Femur (tissue), 1 donor: Measurements from ENCODE around the gene CLIC5.

ENCODE experiments used
- DNase-seq: peaks from one replicate; pipeline ENCODE4 v3.0.0-alpha.2; 2017

CLIC5 gene

GRCh38 chr6:45881705-45882467, 133.8 kb downstream of the CLIC5 start:
- peak; percentile 60 for DNase-seq

DNA sequence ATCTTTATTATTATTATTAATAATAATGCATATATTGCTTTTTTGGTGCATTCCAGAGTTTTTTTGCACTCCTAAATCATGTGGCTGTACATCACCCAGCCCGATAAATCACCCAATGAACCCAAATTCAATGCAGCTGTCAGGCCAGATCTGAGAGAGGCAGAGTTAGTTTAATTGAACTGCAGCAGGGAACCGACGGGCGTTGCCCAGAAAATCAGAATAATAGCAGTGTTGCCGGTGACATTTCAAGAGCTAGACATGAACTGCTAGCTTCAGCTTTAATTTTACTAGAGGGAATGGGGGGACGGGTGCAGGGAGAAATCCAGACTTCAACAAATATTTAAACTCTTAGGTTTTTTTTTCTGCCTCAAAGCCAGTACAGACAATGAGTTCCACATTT, 135.0 kb downstream of the CLIC5 start:
- no peak for DNase-seq

GRCh38 chr6:45880159-45880558, 135.5 kb downstream of the CLIC5 start:
- no peak for DNase-seq

- DNase-seq: no peak
Observed at GRCh38 chr6:45877970-45878590, 137.6 kb downstream of the CLIC5 start.

- DNase-seq: no peak
Observed at GRCh38 chr6:45872827-45873365, 142.8 kb downstream of the CLIC5 start.

GRCh38 chr6:45870531-45870930, 145.1 kb downstream of the CLIC5 start:
- DNase-seq: no peak

DNA sequence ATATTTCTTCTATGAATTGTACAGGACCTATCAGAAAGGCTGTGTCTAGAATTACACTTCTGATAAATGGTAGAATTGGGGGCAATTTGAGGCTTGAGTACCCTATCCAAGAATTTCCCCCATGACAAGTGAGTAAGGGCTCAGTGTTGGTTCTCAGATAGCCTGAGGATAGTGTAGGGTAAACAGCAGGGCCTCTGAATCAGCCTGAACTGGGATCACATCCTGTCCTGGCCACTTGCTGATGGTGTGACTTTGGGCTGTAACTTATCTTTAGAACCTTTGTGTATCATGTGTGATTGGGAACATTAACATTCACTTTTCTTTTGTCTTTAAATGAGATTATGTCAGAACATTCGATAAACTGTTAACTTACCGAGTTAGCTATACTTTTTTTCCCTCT, 151.0 kb downstream of the CLIC5 start:
- no peak for DNase-seq

- DNase-seq: no peak
Observed at GRCh38 chr6:45858691-45859090, 157.0 kb downstream of the CLIC5 start.

- DNase-seq: no peak
Observed at GRCh38 chr6:45857827-45858226, 157.8 kb downstream of the CLIC5 start.

- DNase-seq: no peak
Observed at GRCh38 chr6:45855642-45856394, 159.8 kb downstream of the CLIC5 start.

DNA sequence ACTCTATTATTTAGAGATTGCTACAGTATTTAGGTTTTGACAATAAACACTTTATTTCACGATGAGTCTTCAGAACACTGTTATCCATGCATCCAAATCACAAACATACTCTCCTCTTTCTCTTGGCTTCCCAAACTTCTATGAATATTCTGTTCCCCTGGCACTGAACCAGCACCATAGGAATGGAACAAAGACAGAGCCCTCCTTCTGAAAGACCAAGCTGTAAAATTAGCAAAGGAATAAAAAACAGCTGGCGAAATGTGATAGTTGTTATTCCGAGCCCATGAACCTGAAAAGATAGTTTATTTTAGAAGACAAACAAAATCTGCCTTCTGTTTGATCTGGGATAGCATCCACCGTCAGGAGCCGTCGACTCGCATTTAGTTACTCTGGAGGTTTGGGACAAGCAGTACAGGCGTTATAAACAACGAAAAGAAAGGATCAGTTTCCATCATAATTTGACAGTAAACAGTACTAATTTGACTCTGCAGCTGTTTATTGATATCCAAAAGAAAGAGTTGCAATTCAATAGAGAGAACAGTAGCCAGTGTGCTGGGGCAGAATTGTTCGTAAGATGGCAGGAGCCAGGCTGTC, 161.4 kb downstream of the CLIC5 start:
- DNase-seq: no peak

- no peak for DNase-seq
Observed at GRCh38 chr6:45851034-45851400, 164.6 kb downstream of the CLIC5 start.

GRCh38 chr6:45850378-45851033, 165.2 kb downstream of the CLIC5 start:
- DNase-seq: no peak

DNA sequence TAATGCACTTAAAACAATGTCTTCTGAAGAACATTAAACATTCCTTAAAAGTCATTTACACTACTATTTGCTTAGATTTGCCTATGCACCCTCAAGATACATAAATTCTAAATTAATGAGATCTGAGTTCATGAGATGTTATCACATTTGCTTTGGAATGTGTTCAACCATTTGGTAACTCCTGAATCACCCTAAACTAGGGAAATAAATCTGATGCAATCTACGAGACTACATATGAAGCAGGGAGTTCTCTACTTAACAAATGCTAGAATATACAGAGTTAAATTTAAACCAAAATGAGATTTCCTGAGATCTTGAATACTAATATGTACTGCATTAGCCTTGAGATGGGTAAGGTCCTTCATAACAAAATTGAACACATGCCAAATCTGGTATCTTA, 170.1 kb downstream of the CLIC5 start:
- no peak for DNase-seq

DNA sequence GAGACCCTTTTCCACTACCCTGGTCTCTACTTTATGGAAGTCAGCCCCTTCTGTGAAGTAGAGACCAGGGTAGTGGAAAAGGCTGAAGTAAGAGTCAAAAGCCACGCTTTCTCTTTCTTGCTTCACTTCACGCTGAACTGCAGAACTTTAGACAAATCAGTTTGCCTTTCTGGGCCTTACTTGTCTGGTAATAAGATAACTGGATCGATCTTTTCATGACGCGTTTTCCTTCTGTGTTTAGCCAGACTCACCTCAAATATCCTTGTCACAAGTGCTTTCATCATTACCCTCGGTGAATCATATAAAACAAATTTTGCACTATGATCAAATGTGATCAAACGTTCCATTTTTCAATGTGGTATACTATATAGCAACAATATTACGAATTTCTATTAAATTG, 170.7 kb downstream of the CLIC5 start:
- no peak for DNase-seq

DNA sequence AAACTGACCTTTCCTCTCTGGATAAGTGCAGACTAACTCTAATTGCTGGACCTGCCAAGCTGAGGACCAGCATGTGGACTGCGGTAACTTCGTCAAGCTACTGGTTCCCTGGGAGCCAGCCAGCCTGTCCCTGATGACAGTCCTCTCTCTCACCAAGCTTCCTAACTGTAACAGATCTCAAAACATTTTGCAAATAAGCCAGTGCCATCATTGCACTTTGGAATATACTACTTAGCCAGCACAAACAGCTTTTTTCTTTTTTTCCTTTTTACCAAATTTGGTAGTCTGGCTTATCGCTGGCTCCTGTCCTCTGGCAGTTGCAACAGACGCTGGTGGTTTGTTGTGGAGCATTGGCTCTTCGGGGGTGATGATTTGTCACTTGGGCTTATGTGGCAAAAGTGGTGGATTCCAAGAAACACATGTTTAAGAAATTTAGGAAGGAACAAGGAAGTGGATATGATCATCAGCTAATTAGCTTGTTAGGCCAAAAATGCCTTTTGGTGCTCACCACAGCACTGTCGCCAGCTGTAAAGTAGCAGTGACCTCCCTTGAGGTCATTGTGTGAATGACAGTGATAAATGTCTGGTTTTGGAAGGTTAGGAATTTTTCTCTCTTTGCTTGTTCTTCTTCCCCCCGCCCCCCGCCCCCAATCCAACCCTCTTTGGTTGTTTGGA, 171.7 kb downstream of the CLIC5 start:
- DNase-seq: peak; percentile 38

DNA sequence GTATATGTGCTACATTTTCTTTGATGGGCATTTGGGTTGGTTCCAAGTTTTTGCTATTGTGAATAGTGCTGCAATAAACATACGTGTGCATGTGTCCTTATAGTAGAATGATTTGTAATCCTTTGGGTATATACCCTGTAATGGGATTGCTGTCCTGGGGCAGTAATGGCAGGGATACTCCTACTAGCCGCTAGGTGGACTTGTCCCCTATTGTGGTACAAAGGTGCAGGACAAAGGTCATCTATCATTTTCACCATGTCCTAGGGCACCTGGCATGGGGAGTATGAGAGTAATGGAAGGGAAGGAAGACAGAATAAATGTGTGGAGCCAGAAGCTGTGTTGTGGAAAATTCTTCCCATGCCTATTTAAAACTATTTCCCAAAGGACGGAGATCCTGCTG, 174.6 kb downstream of the CLIC5 start:
- no peak for DNase-seq

DNA sequence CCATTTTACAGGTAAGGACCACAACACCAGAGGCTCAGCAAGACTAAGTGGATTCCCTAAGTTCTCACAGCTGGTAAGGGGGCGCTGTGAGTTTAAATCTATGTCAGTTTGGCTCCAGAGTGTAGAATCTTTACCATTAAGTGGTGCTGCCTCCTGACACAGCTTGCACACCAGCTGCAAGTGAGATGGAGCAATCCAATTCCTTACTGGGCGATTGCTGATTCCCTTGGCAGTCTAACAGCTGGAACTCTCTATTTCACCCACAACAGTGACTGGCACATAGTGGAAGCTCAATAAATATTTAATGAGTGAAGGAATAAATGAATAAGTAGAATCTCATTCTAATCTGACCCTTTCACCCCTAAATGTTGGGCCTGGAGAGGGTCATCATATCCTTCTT, 176.7 kb downstream of the CLIC5 start:
- no peak for DNase-seq

DNA sequence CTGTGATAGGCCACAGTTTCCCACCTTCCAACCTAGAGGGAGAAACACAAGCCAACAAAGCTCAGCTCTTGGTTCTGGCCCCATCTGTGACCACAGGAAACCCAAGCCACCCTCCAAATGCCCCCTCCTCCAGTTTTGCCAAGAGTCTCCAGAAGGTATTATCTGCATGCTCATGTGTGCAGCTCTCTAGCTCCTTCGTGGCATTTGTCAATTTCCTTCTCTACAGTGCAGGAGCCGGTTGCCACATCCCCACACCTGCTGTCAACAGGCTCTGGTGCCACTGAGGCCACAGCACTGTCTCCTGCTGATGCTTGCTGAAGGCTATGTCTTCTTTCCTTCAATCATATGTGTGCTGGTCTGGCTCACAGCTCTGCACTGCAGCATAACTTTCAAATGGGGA, 177.2 kb downstream of the CLIC5 start:
- no peak for DNase-seq

DNA sequence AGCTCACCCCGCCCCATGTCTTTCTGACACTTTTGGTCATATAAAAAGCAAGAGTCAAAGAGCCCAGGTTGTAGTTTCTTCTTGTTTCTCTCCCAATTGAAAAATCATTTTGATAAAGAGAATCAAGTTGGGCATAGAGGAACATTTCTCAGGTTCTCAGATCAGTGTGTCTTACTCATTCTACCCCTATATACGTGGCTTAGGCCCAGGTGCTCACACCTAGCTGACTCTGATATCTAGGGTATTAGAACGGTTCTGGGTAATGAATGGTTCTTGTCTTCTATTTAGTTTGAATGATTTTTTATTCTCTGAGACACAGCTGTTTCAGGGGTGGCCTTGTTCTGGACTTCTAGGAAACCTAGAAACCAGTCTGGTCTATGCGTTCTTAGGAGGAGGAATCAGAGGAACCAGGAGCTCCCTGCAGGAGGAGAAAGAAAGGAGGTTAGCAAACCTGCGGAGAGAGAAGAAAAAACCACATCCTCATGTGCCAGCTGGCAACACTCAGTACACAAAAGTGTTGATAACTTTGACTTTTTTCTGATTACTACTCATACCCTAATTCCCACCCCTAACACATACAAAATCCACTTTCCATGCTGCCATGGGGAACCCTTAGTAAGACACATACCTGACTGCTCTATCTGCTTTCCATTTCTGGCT, 178.0 kb downstream of the CLIC5 start:
- DNase-seq: no peak

GRCh38 chr6:45836984-45837383, 178.7 kb downstream of the CLIC5 start:
- no peak for DNase-seq

GRCh38 chr6:45836438-45836824, 179.2 kb downstream of the CLIC5 start:
- no peak for DNase-seq
